GM19397 (cell line): ENCODE measurements around the gene RNF157.
A peak's percentile ranks its signal among the peaks of the same experiment; 100 is the strongest.
"Not testable (repeated sequence)": the region's sequence is repeated elsewhere in the genome, so short reads cannot be mapped to it uniquely, and the experiment has no call there.

ENCODE experiments used
- ATAC-seq: cut with Tn5 transposase; IDR thresholded peaks from one replicate; pipeline ENCODE4 v1.9.1; 2021; ENCODE audit warnings: mild to moderate bottlenecking, moderate library complexity; ENCODE audit not compliant: unreplicated experiment

Gene RNF157

GRCh38 chr17:76255801-76256429, 15.6 kb upstream of the RNF157 start:
- ATAC-seq: no peak

- no peak for ATAC-seq
Observed at GRCh38 chr17:76254275-76254674, 14.0 kb upstream of the RNF157 start.

- ATAC-seq: no peak
Observed at GRCh38 chr17:76253841-76254240, 13.5 kb upstream of the RNF157 start.

- ATAC-seq: not testable (repeated sequence)
Observed at GRCh38 chr17:76252967-76253766, 12.9 kb upstream of the RNF157 start.

- no peak for ATAC-seq
Observed at GRCh38 chr17:76252040-76252954, 12.0 kb upstream of the RNF157 start.

GRCh38 chr17:76251478-76252039, 11.3 kb upstream of the RNF157 start:
- no peak for ATAC-seq

GRCh38 chr17:76250141-76250540, 9.8 kb upstream of the RNF157 start:
- ATAC-seq: no peak

GRCh38 chr17:76248013-76248782, 7.9 kb upstream of the RNF157 start:
- ATAC-seq: no peak

- no peak for ATAC-seq
Observed at GRCh38 chr17:76247304-76247703, 7.0 kb upstream of the RNF157 start.

GRCh38 chr17:76246080-76247066, 6.1 kb upstream of the RNF157 start:
- peak; percentile 95 for ATAC-seq

- not testable (repeated sequence) for ATAC-seq
Observed at GRCh38 chr17:76244721-76245120, 4.4 kb upstream of the RNF157 start.

GRCh38 chr17:76243826-76244679, 3.8 kb upstream of the RNF157 start:
- ATAC-seq: no peak

- ATAC-seq: no peak
Observed at GRCh38 chr17:76241691-76242255, 1.5 kb upstream of the RNF157 start.

- no peak for ATAC-seq
Observed at GRCh38 chr17:76241204-76241538, 878 bp upstream of the RNF157 start.

GRCh38 chr17:76239538-76240274, 587 bp downstream of the RNF157 start:
- ATAC-seq: peak; percentile 18

GRCh38 chr17:76238847-76239537, 1.3 kb downstream of the RNF157 start:
- no peak for ATAC-seq

- ATAC-seq: no peak
Observed at GRCh38 chr17:76237859-76238313, 2.4 kb downstream of the RNF157 start.
